AG09319 (cell line): ENCODE measurements around the gene DDX20.

Experiments
- DNase-seq: peaks from one replicate; pipeline ENCODE4 v3.0.0-alpha.2; 2010; ENCODE audit warnings: low read depth; ENCODE audit errors: extremely low read depth
- CTCF ChIP-seq: IDR thresholded peaks from 2 replicates; pipeline ENCODE4 v1.5.1; 2011; ENCODE audit warnings: low read depth, mild to moderate bottlenecking, inconsistent platforms, low read length, moderate library complexity

DDX20 gene

GRCh38 chr1:111777301-111777700, 21.6 kb downstream of the DDX20 start:
- TF ChIP-seq CTCF: no peak
- no peak for DNase-seq

- no peak for TF ChIP-seq CTCF
- DNase-seq: no peak
Measured at GRCh38 chr1:111778066-111778465, 22.4 kb downstream of the DDX20 start.

GRCh38 chr1:111778541-111779051, 22.9 kb downstream of the DDX20 start:
- no peak for TF ChIP-seq CTCF
- no peak for DNase-seq

- no peak for DNase-seq
- TF ChIP-seq CTCF: no peak
Measured at GRCh38 chr1:111779546-111779945, 23.8 kb downstream of the DDX20 start.

GRCh38 chr1:111784273-111784901, 28.7 kb downstream of the DDX20 start:
- no peak for DNase-seq
- no peak for TF ChIP-seq CTCF

GRCh38 chr1:111786669-111787207, 31.0 kb downstream of the DDX20 start:
- TF ChIP-seq CTCF: no peak
- no peak for DNase-seq

- no peak for DNase-seq
- TF ChIP-seq CTCF: no peak
Measured at GRCh38 chr1:111789142-111789541, 33.4 kb downstream of the DDX20 start.
